T-helper 2 cell treated with Interferon-gamma antibody and Interleukin-4, amounts not matched to agents 100 ng/mL and 5 ng/mL, for 36 hours (primary cell): ENCODE results near the gene HES2. TPM values are rescaled to one million over a fixed set of nuclear protein-coding genes. Genes with fewer than 3 reads are reported as not detected.
"Not testable (repeated sequence)": the region's sequence is repeated elsewhere in the genome, so short reads cannot be mapped to it uniquely, and the experiment has no call there.

ENCODE experiments used
- intact Hi-C: fragments of 100-400 bp; cut with micrococcal nuclease; formaldehyde crosslinking; loops from one replicate; pipeline ENCODE4 v1.15.1; 2023
- total RNA-seq: library from RNA; stranded (reverse); gene quantifications from 2 replicates; pipeline ENCODE4 v1.2.3, GENCODE V29; 2022

The HES2 gene
- total RNA-seq, 1 donor from 2014 or later: 0.93 TPM

DNA sequence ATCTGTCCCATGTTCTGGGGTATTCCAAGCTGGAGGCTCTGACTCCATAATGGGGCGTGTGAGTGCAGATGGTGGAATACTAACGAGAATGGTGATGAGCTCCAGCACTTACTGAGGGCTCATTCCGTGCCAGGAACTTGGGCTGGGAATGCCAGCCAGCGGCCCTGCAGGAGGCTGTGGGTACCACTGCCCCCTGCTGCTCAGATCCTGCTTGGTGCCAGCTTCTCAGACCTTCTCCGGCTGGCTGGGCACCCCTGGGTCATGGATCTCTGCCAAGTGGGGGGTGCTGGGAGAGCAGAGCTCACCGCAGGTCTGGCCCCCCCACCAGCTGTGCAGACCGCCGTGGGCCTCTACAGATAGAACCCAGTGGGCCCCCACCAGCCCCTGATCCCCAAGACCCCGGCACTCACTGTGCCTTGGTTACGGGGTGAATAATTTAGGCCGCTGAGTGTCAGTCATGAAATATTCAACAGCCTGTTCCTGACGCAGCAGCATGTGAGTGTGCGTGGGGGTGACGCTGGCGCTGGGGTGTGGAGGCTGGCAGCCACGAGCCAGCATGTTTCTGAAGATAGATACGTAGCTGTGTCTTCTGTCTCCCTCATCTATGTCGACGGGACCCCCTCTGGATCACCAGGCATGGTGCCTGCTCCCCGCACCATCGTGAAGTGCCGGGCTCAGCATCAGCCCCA lies 17.4 kb upstream of the HES2 start:
- intact Hi-C loops: not testable (repeated sequence)

DNA sequence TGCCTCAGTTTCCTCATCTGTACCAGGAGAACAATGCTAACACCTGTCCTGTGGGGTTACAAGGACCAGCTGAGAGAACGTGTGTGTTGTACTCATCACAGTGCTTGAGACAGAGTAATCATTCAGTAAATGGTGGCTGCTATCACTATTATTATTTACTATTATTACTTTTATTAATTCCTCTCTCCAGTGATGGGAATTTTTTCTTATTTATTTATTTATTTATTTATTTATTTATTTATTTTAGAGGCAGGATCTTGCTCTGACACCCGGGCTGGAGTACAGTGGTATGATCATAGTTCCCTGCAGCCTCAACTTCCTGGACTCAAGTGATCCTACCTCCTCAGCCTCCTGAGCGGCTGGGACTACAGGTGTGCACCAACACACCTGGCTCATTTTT lies 16.6 kb upstream of the HES2 start:
- intact Hi-C loops: not testable (repeated sequence)

DNA sequence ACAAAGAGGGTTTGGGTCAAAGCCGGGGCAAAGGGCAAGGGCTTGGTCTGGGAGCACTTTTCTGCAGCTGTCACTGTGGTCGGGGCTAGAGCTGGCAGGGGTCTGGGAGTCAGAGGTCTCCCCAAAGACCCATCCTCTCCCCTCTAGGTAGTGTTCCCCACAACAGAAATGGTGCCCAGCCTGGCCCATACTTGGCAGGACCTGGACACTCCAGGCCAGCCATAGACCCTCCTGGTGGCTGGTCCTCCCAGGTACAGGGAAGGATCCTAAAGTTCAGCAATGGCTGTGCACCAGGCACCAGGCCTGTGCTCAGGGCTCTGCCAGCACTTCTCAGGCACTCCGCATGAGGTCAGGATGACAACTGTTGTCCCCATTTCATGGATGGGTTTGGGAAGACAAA lies 15.8 kb upstream of the HES2 start:
- intact Hi-C loops: no loop called here

DNA sequence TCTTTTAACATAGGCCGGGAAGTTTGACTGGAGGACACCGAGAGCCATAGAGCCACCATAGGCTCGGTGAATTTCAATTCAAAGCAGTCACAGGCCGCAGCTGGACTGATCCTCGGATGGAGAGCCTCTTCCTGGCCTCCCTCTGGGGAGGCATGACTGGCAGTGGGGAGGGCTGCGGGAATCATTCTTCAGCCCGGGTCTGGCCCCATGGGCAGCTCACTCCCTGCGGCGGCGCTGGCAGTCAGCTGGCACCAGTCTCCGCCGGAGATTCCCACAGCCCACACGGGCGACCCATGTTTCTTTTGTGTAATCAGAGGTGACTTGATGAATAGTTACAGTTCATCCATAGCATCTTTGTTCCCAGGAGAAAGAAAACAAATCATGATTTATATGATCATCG lies 15.4 kb upstream of the HES2 start:
- intact Hi-C loops: no loop called here

DNA sequence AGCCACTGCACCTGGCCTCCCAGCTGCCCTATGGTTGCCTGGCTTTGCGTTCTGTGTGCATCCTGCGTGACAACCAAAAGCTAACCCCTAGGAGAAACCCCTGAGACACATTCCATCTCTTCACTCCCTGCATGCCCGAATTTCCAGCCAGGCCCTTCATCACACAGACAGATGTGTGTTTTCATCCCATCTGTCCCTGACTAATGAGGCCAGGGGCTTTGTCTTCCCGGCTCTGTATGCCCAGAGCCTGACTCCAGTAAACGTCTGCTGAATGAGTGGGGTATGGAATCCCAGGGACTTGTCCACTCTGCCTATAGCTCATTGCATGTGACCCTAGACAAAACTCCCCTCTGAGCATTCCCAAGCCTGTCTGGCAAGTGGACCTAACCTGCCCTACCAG lies 14.5 kb upstream of the HES2 start:
- intact Hi-C loops: no loop called here

DNA sequence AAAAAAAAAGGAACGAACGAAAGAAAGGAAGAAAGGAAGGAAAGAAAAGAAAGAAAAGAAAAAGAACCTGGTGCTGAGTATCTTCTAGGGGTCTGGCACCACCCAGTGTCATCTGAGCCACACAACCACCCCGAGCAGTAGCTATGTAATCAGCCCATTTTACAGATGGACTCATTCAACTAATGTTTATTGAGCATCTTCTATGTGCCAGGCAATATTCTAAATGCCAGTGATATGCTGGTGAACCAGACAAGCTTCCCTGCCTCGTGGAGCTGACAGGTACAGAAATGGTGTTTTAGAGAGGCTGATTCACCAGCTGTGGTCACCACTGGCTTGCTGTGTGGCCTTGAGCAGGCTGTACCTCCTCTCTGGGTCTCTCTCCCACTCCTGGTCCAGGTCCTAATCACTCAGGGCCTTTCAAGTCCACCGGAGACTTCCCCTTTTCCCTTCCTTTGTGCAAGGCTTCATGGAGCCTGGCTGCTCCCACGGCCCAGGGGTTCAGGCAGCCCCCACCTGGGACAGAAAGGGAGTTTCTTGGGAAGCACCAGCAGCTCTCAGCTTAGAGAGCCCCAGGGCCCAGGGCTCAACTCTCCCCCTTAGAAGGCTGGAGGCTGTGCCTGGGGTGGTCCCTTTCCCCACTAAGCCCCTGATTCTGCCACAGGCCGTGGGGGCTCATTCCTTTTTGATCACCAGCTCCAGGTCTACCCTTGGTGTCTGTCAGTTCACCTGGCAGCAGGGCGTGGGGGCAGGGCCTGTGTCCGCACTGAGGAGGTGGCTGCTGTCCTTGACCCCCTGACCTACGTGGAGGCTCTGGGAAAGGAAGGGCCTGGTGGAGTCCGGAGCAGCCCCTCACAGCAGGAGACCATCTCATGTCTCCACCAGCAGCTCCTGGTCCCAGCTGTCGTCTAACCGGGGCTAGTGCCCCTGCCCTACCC lies 12.2 kb upstream of the HES2 start:
- intact Hi-C loops: not testable (repeated sequence)

DNA sequence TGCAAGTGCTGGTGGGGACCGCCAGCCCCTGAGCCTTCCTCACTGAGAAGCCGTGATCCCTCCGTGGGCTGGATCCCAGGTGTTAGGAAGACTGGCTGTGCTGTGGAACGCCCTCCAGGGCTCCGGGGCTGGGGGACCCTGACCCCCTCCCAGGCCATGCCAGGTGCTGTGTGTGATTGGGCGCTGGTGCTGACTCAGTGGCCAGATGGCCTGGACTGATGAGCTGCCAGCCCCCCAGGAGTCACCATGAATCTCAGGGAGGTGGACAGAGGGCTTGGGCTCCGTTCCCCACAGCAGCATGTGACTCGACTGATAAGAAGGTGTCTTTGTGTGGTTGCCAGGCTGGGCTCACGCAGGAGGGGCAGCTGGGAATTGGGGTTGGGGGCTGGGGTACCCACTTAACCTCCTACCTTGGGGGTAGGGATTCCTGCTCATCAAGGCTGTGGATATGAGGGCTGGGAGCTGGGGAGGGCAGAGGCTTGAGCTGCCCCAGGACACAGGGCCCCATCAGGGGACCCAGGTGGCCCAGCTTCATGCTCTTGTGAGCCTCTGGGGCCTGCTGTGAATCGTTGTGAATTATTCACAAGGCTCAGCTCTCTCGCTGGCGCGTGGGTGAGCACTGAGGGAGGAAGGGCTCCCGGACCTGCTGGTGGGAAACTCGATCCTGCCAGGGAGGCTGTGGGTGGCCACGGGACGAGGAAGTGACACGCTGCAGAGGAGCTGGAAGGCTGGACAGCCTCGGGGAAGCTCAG lies 10.1 kb upstream of the HES2 start:
- intact Hi-C loops: not testable (repeated sequence)

DNA sequence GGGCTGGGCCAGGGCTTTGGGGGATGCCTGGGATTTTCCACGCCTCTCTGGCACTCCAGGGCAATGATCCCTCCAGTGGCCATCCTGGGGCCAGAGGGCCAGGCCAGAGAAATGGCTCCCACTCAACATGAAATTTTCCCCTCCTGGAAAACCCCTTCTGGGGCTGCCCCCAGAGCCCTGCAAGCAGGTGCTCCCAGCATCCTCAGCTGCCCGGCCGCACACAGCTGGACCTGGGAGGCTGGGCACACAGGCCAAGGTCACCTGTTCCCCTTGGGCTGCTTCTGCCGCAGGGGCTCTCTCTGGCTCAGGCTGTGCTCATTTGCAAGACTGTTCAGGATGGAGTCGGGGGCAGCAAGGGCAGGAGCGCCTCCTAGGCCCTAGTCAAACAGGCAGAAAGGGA lies 8.7 kb upstream of the HES2 start:
- intact Hi-C loops: not testable (repeated sequence)

DNA sequence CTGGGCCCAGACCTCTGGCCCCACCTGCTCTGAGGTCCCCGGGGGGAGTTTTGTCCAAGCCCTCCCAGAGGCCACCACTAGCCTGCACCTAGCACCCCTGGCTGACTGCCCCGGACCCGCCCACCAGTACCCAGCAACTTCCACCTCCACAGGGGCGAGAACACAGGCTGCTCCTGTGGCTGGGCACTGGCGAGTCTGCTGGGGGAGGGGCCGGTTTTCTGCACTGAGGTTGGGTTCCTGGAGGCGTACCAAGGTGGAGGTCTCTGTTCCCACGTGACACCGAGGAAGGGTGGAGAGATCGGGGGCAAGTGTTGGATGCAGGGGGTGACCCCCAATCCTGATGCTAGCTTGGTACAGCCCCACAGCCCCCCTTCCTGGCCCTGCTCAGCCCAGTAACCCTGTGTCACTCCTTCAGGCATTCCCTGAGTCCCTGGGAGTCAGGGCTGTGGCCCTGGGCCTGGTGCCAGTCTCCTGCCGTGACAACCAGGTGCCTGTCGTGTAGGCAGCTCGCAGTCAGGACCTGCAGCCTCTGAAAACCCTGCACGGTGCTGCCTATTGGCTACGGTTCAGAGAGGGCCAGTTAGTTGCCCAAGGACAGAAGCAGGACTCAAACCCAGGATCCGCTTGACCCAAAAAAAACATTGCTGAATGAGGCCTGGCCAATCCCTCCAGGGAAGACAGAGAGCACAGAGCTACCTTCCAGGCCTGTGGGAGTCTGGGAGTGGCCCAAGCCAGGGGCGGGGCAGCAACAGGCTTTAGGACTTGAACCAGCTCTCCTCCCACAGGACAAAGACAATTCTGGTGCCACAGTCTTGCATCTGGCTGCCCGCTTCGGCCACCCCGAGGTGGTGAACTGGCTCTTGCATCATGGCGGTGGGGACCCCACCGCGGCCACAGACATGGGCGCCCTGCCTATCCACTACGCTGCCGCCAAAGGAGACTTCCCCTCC lies 8.0 kb upstream of the HES2 start:
- intact Hi-C loops: no loop called here

DNA sequence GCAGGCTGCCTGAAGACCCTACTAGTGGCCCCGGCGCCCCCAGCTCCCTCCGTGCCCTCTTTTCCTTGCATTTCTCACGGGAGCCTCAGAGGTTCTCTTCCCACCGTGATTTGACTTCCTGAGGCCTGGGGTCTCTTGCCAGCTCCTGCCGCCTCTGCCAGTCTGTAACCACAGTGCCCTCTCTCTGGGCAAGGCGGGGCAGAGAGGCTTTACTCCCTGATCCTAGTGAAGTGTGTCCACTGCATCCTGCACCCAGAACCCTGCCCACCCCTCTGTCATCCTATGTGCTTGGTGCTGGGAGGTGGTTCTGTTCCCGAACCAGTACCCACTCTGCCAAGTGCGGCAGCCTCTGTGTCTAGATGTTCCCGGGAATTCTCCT lies 7.2 kb upstream of the HES2 start:
- intact Hi-C loops: no loop called here

DNA sequence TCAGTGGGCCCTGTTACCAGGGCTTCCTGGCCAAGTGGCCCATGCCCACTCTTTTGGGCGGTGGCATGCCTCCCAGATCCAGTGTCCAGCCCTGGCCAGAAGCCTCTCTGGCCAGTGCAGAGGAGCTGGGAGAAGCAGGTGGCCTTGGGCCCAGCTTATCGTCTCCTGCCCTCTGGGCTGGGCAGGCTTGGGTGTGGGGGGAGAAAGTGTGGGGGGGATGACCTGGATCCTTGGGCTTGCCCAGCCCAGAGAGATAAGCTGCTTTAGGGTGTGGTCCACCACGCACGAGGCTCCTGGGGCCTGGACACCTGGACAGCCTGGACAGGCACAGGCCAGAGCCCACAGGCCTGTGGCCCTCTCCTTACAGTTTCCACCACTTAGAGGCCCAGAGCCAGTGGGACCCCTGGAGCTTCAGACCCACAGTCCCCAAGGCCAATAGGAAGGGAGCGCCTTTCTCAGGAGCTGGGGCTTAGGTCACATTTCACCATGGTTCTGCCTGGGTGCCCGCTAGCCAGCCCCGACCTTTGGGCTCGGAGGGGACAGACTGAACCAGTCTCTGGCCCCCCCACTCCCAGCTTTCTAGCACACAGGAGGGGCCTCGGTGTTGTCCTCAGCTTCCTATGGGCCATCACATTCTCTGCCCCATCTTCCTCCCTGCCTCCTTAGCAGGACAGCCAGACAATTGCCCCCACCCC lies 6.7 kb upstream of the HES2 start:
- intact Hi-C loops: no loop called here

DNA sequence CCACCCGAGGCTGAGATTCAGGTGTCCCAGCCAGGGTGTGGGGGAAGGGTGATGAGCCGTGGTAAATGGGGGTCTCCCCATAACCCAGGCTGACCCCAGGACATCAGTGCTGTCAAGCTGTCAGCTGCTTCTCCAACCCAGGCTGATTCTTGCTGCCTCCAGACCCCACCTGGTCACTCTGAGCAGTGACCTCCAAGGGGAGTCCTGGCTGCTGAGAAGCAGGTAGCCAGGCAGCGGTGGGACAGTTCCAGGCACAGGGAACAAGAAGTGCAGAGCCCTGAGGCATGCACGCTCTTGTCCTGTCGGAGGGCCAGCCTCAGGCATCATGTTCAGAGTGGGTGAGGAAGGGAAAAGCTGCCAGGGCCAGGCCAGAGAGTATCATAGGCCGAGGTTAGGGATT lies 5.9 kb upstream of the HES2 start:
- intact Hi-C loops: no loop called here

DNA sequence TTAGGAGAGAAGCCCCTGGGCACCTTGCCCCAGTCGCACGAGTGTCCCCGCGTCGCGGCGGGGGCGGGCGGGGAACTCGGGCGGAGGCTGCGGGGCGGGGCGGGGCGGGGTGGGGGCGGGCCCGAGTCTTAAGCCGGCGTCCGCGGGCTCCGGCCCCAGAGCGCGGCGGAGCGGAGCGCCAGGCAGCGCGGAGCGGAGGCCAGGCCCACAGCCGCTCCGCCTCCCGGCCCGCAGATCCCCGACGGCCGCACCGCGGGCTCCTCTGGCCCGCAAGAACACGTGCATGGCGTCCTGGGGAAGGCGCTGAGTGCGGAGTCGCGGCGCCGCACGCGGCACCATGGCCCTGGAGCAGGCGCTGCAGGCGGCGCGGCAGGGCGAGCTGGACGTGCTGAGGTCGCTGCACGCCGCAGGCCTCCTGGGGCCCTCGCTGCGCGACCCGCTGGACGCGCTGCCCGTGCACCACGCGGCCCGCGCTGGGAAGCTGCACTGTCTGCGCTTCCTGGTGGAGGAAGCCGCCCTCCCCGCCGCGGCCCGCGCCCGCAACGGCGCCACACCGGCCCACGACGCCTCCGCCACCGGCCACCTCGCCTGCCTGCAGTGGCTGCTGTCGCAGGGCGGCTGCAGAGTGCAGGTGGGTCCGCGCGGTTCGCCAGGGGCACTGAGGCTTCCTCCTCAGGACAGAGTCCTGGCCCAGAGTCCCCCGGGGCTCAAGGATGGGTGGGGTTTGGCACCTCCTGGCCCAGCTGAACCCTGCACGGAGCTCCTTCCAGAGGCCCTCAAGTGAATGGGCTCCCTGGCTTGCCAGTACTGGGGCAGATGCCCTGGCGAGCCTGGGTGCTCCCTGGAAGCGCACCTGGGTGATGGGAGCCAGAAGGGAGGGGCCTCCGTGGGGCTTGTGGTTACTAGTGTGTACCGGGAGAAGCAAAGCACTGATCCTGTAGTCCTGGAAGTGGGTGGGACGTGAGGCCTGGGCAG lies 5.2 kb upstream of the HES2 start, which contains the start of gene ESPN:
Gene ESPN, plus strand, starts transcription at position 158 of the 975 bp plus-strand sequence. Its CDS starts 180 bp downstream, at position 338.
- intact Hi-C loops: loop anchor here (5.0 kb wide), 2 partner anchors 32 to 67 kb away; partner anchors contain the start of gene PLEKHG5

DNA sequence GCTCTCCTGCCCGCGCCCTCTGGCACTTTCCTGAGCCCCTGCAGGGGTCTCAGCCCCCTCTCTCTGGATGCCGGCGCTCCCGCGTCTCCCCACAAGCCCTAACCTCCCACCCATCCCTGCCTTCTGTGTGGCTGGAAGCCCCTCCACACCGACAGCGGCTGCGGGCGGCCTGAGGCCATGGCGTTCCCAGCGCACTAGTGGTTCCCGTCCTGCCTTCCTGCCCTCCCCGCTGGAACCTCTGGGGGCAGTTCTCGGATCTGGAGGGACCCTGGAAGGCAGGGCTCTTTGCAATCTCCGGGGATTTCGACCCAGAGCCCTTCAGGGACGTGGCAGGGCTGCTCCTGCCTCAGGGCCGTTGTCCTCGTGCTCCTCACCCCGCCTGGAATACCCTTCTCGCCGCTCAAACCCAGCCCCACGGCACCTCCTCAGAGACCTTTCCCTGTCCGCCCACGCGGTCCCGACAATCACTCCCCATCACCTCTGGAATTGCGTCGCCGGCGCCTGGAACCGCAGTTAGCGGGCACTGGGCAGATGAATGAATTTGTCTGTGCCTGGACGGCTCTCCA lies 4.4 kb upstream of the HES2 start:
- intact Hi-C loops: loop anchor here (2.0 to 5.0 kb wide), 3 partner anchors 15 to 68 kb away; partner anchors contain the start of gene PLEKHG5

DNA sequence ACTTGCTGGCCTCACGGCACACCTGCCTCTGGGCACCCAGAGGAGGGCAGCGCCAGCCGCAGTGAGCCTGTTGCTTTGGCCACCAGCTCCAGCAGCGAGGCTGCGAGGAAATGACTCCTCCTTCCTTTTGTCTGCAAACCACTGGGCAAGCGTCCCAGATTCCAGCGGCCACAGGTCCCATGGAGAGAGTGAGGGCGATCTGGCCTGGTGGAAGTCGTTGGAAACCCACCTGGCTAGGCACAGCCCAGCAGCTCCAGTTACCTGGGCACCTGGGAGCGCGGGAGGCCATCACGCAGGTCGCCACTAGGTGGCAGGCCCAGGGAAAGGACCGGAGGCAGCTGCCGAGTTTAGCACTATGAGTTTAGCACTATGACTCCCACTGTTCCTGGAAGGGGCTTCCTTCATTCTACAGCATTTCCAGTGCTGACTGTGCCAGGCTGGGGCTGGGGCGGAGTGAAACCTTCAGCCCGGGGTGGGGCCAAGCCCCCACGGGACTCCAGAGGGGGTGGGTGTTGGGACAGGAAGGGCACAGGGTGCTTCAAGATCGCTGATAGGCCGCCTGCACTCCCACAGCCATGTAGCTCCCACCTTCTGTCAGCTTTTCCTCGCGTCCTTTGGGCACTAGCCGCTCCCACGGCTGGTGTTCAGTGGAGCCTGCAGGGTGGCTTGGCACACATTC lies 3.7 kb upstream of the HES2 start:
- intact Hi-C loops: loop anchor here (2.0 to 5.0 kb wide), 3 partner anchors 15 to 69 kb away; partner anchors contain the start of gene PLEKHG5

DNA sequence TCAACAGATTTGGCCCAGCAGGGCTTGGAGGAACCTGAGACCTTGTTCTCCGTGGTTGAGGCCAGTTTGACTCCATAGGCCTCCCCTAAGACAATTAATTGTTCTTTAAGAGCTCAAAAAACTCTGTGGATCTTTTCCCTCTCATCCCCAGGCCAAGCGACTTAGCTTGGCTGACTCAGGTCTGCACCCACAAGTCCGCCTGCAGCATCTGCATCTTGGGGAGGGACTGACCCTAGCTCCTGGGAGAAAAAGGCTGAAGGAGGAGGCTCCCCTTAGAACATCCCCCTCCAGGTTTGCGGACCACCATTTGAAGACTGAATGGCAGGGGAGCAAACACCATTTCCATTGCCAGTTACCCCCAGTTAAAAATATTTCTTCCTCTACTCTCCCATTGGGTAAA lies 1.5 kb upstream of the HES2 start:
- intact Hi-C loops: loop anchor here (5.0 kb wide), 2 partner anchors 36 to 71 kb away; partner anchors contain the start of gene PLEKHG5

DNA sequence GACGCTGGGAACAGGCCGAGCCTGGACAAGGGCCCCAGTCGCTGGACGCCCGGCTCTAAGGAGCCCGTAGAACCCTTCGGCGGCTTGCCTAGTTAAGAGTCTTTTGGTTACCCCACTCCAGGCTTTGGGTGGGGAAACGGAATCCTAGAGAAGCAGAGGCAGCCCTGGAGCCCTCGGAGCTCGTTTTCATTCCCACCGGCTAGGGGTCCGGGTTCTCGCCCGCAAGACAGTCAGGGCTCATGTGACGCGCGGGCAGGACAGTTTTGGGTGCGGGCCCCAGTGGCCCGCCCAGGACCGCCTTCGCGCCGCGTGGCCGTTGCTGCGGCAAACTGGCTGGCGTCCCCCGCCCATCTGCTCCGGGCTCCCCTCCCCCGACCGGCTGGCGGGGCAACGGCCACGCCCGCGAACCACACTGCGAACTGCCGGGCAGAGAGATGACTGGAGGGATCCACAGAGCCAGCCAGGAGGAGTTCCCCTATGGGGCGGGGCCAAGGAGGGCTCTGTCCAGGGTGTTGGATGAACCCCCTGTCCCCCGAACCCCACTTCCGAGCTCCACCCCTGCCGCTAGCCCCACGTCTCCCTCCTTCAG lies 829 bp upstream of the HES2 start:
- intact Hi-C loops: loop anchor here (5.0 kb wide), 2 partner anchors 37 to 72 kb away; partner anchors contain the start of gene PLEKHG5
